ENCODE measurements around the gene TMEM72.

The TMEM72 gene

DNA sequence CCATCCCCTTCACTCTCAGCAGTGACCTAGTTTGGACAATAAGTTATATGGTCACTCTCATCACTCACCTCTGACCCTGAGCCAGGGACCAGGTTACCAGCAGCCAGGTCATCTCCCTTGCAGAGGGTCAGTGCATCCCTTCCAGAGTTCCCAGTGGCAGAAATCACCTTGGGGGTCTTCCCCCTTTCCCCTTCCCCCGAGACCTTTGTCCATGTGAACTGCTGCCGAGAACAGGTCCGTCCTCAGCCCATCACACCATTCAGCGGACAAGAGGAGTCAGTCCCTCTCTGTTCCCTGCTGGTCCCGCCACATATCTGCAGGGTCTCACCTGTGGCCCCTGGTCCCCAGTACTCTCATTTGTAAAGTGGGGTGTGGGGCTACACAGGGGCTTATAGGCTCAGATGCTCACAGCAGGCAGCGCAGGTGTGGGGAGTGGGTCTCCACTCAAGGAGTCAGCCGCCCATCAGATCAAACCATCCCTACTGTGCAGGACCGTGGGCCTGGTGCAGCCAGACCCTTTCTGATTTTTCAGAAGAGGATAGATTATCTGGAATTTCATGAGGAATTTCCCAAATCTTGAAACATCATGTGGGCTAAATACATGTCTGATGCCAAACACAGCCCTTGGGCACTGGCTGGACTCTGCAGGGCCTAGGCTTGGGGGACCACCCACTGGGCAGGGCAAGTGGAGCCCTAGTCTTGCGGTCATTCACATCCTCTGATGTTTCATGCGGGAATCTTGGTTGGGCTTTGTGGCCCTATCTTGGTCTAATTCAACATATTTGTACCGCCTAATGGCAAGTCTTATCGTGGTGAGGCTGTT lies 61.0 kb downstream of the TMEM72 start:
- H3K4me1 ChIP-seq (ENCODE audit: insufficient read depth, poor library complexity, severe bottlenecking): no peaks in the 10 kb centered on the region
- TF ChIP-seq, protein P1, sequence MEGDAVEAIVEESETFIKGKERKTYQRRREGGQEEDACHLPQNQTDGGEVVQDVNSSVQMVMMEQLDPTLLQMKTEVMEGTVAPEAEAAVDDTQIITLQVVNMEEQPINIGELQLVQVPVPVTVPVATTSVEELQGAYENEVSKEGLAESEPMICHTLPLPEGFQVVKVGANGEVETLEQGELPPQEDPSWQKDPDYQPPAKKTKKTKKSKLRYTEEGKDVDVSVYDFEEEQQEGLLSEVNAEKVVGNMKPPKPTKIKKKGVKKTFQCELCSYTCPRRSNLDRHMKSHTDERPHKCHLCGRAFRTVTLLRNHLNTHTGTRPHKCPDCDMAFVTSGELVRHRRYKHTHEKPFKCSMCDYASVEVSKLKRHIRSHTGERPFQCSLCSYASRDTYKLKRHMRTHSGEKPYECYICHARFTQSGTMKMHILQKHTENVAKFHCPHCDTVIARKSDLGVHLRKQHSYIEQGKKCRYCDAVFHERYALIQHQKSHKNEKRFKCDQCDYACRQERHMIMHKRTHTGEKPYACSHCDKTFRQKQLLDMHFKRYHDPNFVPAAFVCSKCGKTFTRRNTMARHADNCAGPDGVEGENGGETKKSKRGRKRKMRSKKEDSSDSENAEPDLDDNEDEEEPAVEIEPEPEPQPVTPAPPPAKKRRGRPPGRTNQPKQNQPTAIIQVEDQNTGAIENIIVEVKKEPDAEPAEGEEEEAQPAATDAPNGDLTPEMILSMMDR (IDR thresholded peaks at IDR 0.05; ENCODE audit: poor library complexity, severe bottlenecking): no peak
- H3K4me3 ChIP-seq (ENCODE audit: severe bottlenecking): no peak overlapping the region
- H3K36me3 ChIP-seq (ENCODE audit: low read depth): no peaks in the 10 kb centered on the region
- DNase-seq (ENCODE audit: low spot score) (no peak), ATAC-seq (ENCODE audit: low read depth) (no peak)
- H3K27me3 ChIP-seq (ENCODE audit: insufficient read depth, poor library complexity, severe bottlenecking): no peaks in the 10 kb centered on the region
- no peak overlapping the region for H3K27ac ChIP-seq (ENCODE audit: poor library complexity, severe bottlenecking)
- no peaks in the 10 kb centered on the region for H3K9me3 ChIP-seq (ENCODE audit: severe bottlenecking)

GRCh38 chr10:44972874-44973306 lies 61.8 kb downstream of the TMEM72 start:
- no peaks in the 10 kb centered on the region for H3K27me3 ChIP-seq (ENCODE audit: insufficient read depth, poor library complexity, severe bottlenecking)
- H3K27ac ChIP-seq (ENCODE audit: poor library complexity, severe bottlenecking): no peak overlapping the region
- no peak overlapping the region for H3K4me3 ChIP-seq (ENCODE audit: severe bottlenecking)
- H3K36me3 ChIP-seq (ENCODE audit: low read depth): no peaks in the 10 kb centered on the region
- no peaks in the 10 kb centered on the region for H3K4me1 ChIP-seq (ENCODE audit: insufficient read depth, poor library complexity, severe bottlenecking)
- no peak for DNase-seq (ENCODE audit: low spot score)
- no peak for ATAC-seq (ENCODE audit: low read depth)
- TF ChIP-seq, protein P1 (IDR thresholded peaks at IDR 0.05; ENCODE audit: poor library complexity, severe bottlenecking): no peak
- H3K9me3 ChIP-seq (ENCODE audit: severe bottlenecking): no peaks in the 10 kb centered on the region

DNA sequence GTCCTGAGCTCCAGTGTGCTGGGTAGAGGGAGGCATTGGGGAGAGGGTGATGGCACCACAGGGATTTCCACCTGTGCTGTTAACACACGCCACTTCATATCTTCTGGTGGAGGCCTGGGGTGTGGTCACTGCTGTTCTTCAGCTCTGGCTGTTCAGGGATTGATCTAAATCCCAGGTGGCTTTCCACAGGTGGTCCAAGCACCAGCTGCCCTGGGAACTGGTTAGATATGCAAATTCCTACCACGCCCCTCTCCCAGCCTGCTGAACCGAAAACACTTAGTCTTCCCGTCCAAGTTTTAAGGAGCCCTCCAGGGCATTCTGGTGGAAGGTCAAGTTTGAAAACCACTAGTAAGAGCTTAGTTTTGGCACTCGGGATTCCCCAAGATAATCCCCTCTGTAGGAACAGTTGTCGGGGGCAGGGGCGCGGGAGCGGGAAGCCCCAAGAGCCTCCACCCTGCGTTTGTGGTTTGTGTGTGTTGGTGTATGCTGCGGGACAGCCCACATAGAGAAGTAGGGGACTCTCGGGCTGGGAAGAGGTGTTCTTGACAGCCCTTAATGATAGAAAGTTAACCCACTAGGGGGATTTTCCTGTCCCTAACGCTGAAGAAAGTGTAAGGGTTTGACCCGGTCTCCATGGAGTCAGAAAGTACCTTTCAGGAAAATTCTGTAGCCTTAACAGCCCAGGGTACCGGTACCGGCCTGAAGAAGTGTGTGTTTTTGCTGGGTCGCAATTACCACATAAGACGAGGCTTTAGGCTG lies 62.4 kb downstream of the TMEM72 start:
- TF ChIP-seq, protein P1 (IDR thresholded peaks at IDR 0.05; ENCODE audit: poor library complexity, severe bottlenecking): no peak
- no peak overlapping the region for H3K4me3 ChIP-seq (ENCODE audit: severe bottlenecking)
- peaks cover 4% of the 10 kb centered on the region for H3K4me1 ChIP-seq (ENCODE audit: insufficient read depth, poor library complexity, severe bottlenecking)
- no peaks in the 10 kb centered on the region for H3K36me3 ChIP-seq (ENCODE audit: low read depth)
- H3K27ac ChIP-seq (ENCODE audit: poor library complexity, severe bottlenecking): no peak overlapping the region
- DNase-seq (ENCODE audit: low spot score) (no peak), ATAC-seq (ENCODE audit: low read depth) (no peak)
- H3K27me3 ChIP-seq (ENCODE audit: insufficient read depth, poor library complexity, severe bottlenecking): no peaks in the 10 kb centered on the region
- H3K9me3 ChIP-seq (ENCODE audit: severe bottlenecking): no peaks in the 10 kb centered on the region

DNA sequence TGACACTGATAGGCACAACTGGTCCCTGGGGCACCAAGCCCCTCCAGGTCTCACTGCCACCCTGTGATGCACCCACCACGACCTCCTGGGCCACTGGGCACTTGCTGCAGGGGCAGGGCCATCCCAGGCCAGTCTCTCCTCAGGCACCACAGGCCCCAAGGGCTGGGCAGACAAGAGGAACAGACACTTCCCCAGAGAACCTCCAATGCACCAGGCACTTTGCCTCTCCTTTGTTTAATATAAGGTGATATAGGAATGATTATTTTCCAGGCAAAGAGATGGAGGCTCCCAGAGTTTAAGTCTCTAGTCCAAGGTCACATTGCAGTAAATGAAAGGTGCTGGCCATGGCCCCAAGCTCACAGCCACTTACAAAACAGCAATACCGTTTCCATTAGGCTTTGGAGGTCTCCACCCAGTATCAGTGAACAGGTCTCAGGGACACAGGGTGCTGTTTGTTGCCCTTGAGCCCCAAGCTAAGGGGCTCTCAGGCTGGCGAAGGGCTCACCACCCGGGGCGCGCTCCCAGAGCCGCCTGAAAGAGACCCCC lies 63.0 kb downstream of the TMEM72 start:
- DNase-seq (ENCODE audit: low spot score): no peak
- Histone ChIP-seq H3K27me3 (ENCODE audit: insufficient read depth, poor library complexity, severe bottlenecking) (no peaks in the 10 kb centered on the region), H3K27ac (ENCODE audit: poor library complexity, severe bottlenecking) (no peak overlapping the region), H3K4me1 (ENCODE audit: insufficient read depth, poor library complexity, severe bottlenecking) (peaks cover 11% of the 10 kb centered on the region), H3K36me3 (ENCODE audit: low read depth) (no peaks in the 10 kb centered on the region), H3K9me3 (ENCODE audit: severe bottlenecking) (no peaks in the 10 kb centered on the region), H3K4me3 (ENCODE audit: severe bottlenecking) (no peak overlapping the region)
- TF ChIP-seq, protein P1 (IDR thresholded peaks at IDR 0.05; ENCODE audit: poor library complexity, severe bottlenecking): no peak
- ATAC-seq (ENCODE audit: low read depth): no peak
